Activated naive CD4-positive, alpha-beta T cell treated with anti-CD3 and anti-CD28 coated beads, Interleukin-2, amount 10 ng/mL, durations not matched to agents 7 days and 5 days (primary cell): ENCODE measurements around the gene VIPR2.
"Not testable (repeated sequence)": the region's sequence is repeated elsewhere in the genome, so short reads cannot be mapped to it uniquely, and the experiment has no call there.

ENCODE experiments used
- CTCF ChIA-PET: fragments of 350-600 bp; sonication (Branson Sonifier 250); formaldehyde crosslinking; loops from one replicate; lab custom pipeline; 2021; ENCODE audit warnings: antibody characterized with exemption; lab: Charles Lee
- DNase-seq: peaks from one replicate; pipeline ENCODE4 v3.0.0-alpha.2; 2020
- H3K27ac Mint-ChIP-seq: one replicate; pipeline ENCODE4 v1.8.0; 2021; ENCODE audit warnings: mild to moderate bottlenecking, moderate library complexity, mixed read lengths
- H3K27me3 Mint-ChIP-seq: one replicate; pipeline ENCODE4 v1.8.0; 2021; ENCODE audit warnings: mild to moderate bottlenecking, mixed read lengths
- H3K36me3 Mint-ChIP-seq: one replicate; pipeline ENCODE4 v1.8.0; 2021; ENCODE audit warnings: mixed read lengths
- H3K4me1 Mint-ChIP-seq: one replicate; pipeline ENCODE4 v1.8.0; 2021; ENCODE audit warnings: mixed read lengths
- H3K4me3 Mint-ChIP-seq: one replicate; pipeline ENCODE4 v1.8.0; 2021; ENCODE audit warnings: mild to moderate bottlenecking, moderate library complexity, mixed read lengths
- H3K9me3 Mint-ChIP-seq: one replicate; pipeline ENCODE4 v1.8.0; 2021; ENCODE audit warnings: mixed read lengths

Gene VIPR2

DNA sequence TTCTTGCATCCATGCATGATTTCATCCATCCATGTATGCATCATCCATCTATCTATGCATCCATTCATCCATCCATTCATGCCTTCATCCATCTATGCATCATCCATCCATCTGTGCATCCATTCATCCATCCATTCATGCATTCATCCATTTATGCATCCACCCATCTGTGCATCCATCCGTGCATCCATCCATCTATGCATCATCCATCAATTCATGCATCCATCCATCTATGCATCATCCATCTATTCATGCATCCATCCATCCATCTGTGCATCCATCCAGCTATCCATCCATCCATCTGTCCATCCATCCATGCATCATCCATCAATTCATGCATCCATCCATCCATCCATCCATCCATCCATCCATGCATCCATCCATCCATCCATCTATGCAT, 157.0 kb downstream of the VIPR2 start:
- Mint-ChIP-seq H3K4me1 (peaks cover 3% of the 10 kb centered on the region), H3K27me3 (peaks cover 24% of the 10 kb centered on the region), H3K36me3 (peaks cover 3% of the 10 kb centered on the region), H3K27ac (no peak overlapping the region), H3K4me3 (no peak overlapping the region), H3K9me3 (peaks cover 16% of the 10 kb centered on the region)
- CTCF ChIA-PET, result no interaction called here
- no peak for DNase-seq

DNA sequence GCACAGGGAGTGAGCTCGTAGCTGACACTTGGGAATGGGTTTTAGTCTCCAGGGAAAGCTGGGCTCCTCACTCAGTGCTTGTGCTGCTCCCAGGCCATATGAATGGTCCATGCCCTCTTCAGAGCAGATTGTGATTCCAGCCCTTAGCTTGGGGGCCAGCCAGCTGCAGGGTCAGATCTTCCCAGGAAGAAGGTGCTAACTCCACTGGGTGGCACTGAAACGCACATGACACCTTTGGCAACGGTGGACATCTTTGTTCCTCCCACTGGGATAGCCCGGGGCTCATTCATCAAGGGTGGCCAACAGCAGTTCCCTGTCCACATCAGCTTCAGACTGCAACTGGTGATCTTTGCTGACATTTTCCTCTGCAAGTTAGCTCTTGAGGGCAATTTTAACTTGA, 159.1 kb downstream of the VIPR2 start:
- Mint-ChIP-seq H3K27me3 (peaks cover 5% of the 10 kb centered on the region), H3K4me1 (no peaks in the 10 kb centered on the region), H3K27ac (no peak overlapping the region), H3K9me3 (peaks cover 32% of the 10 kb centered on the region), H3K36me3 (peaks cover 9% of the 10 kb centered on the region), H3K4me3 (no peak overlapping the region)
- CTCF ChIA-PET, result no interaction called here
- DNase-seq, result no peak

DNA sequence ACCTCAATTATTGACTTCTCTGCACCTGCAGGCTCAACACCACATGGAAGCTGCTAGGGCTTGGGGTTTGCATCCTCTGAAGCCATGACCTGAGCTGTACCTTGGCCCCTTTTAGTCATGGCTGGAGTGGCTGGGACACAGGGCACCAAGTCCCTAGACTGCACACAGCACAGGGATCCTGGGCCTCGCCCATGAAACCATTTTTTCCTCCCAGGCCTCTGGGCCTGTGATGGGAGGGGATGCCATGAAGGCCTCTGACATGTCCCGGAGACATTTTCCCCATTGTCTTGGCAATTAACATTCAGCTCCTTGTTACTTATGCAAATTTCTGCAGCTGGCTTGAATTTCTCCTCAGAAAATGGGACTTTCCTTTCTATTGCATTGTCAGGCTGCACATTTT, 160.7 kb downstream of the VIPR2 start:
- H3K27me3 Mint-ChIP-seq, H3K4me3 Mint-ChIP-seq, DNase-seq, CTCF ChIA-PET, H3K4me1 Mint-ChIP-seq, H3K27ac Mint-ChIP-seq: not testable (repeated sequence)
- Mint-ChIP-seq H3K9me3 (peaks cover 40% of the 10 kb centered on the region), H3K36me3 (peaks cover 11% of the 10 kb centered on the region)

DNA sequence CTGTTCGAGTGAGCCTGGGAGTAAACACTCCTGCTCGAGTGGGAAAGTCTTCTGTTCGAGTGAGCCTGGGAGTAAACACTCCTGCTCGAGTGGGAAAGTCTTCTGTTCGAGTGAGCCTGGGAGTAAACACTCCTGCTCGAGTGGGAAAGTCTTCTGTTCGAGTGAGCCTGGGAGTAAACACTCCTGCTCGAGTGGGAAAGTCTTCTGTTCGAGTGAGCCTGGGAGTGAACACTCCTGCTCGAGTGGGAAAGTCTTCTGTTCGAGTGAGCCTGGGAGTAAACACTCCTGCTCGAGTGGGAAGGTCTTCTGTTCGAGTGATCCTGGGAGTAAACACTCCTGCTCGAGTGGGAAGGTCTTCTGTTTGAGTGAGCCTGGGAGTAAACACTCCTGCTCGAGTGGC, 162.6 kb downstream of the VIPR2 start:
- DNase-seq, CTCF ChIA-PET, H3K4me1 Mint-ChIP-seq, H3K4me3 Mint-ChIP-seq, H3K27me3 Mint-ChIP-seq, H3K27ac Mint-ChIP-seq: not testable (repeated sequence)
- Mint-ChIP-seq H3K36me3 (peaks cover 11% of the 10 kb centered on the region), H3K9me3 (peaks cover 40% of the 10 kb centered on the region)

DNA sequence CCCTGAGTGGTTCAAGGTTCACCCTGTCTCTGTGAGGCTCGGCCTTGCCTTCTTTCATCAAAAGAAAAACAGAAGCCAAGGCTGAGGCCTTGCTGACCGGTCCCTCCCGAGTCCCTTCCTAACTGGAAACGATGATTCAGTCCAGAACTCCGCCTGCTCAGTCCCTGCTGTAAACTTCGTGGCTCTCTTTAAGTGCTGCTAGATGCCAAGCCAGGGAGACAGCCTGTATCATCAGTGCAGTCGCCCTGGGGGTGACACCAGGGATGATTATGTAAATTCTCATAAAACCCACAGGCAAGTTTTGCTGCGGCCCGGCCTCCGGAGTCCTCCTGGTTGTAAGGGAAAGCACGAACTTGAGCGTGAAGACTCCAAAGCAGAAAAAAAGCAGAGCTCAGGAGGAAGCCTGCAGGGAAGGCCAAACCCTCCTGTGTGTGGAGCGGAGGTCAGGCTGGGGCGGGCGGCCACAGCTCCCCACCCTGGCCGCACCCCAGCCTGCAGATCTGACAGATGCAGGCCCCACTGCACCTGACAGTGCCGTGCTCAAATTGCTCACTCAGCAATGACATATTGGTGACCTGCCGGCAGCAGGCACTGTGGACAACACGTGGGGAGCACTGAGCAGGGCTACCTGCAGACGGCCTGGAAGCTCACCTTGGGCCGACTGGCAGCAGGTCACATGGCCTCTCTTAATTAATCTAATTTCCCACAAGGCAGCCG, 164.9 kb downstream of the VIPR2 start:
- peaks cover 4% of the 10 kb centered on the region for H3K27me3 Mint-ChIP-seq
- peaks cover 40% of the 10 kb centered on the region for H3K9me3 Mint-ChIP-seq
- peaks cover 20% of the 10 kb centered on the region for H3K4me1 Mint-ChIP-seq
- no peak overlapping the region for H3K27ac Mint-ChIP-seq
- no peak for DNase-seq
- H3K36me3 Mint-ChIP-seq, result peaks cover 11% of the 10 kb centered on the region
- CTCF ChIA-PET, result no interaction called here
- no peak overlapping the region for H3K4me3 Mint-ChIP-seq

DNA sequence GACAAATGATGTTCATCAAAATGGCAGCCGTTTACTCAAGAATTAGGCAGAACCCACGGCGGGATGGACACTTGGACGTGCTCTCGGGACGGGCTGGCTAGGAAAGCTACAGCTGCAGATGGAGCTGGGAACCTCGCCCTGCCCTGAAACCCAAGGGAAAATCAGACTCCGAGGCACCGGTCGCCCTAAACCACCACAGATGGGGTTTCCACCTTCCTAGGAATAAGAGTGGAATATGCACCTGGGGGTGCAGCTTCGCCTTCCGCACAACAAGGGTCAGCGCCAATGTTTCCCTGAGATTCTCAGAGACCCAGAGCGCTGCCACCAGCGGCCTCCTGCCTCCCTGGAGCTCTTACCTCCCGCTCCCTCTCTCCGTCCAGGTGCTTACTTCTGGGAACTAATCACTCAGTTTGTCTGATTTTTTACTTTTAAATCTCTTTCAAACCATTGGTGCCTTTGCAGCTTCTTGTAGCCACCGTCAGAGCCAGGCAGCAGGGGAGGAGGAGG, 165.6 kb downstream of the VIPR2 start:
- no peak for DNase-seq
- CTCF ChIA-PET, result no interaction called here
- Mint-ChIP-seq H3K36me3 (peaks cover 8% of the 10 kb centered on the region), H3K27ac (no peak overlapping the region), H3K9me3 (peaks cover 34% of the 10 kb centered on the region), H3K4me1 (peaks cover 20% of the 10 kb centered on the region), H3K4me3 (no peak overlapping the region), H3K27me3 (peaks cover 4% of the 10 kb centered on the region)
